VCaP (cell line): ENCODE measurements around the gene MS4A10.

Experiments used
- H3K27ac ChIP-seq: fragments of 450-650 bp; 2 replicates; pipeline ENCODE4 v1.5.1; 2017
- TF ChIP-seq, protein P1 (sequence below): fragments of 450-650 bp; conservative IDR thresholded peaks from 2 replicates; pipeline ENCODE4 v1.5.1; 2017; ENCODE audit warnings: mild to moderate bottlenecking, moderate library complexity

The MS4A10 gene

DNA sequence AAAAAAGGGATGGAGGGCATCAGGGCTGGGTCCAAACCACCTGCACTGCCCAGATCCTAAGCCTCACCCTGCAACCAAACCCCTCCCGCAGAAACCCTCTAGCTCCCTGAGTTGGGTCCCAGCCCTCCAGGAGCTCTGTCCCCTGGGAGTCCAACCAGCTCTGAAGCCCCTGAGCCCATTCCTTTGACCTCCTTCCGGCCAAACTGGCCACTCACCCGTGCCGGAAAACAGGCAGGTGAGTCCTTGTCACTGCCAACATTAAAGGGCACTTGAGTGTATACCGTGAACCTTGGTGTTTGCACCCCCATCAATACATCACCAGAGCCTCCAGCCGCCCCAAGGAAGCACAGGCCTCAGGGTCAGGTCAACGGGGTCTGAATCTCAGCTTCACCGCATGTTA, 16.9 kb upstream of the MS4A10 start:
- H3K27ac ChIP-seq: no peak overlapping the region
- TF ChIP-seq, protein P1, sequence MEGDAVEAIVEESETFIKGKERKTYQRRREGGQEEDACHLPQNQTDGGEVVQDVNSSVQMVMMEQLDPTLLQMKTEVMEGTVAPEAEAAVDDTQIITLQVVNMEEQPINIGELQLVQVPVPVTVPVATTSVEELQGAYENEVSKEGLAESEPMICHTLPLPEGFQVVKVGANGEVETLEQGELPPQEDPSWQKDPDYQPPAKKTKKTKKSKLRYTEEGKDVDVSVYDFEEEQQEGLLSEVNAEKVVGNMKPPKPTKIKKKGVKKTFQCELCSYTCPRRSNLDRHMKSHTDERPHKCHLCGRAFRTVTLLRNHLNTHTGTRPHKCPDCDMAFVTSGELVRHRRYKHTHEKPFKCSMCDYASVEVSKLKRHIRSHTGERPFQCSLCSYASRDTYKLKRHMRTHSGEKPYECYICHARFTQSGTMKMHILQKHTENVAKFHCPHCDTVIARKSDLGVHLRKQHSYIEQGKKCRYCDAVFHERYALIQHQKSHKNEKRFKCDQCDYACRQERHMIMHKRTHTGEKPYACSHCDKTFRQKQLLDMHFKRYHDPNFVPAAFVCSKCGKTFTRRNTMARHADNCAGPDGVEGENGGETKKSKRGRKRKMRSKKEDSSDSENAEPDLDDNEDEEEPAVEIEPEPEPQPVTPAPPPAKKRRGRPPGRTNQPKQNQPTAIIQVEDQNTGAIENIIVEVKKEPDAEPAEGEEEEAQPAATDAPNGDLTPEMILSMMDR: no peak

DNA sequence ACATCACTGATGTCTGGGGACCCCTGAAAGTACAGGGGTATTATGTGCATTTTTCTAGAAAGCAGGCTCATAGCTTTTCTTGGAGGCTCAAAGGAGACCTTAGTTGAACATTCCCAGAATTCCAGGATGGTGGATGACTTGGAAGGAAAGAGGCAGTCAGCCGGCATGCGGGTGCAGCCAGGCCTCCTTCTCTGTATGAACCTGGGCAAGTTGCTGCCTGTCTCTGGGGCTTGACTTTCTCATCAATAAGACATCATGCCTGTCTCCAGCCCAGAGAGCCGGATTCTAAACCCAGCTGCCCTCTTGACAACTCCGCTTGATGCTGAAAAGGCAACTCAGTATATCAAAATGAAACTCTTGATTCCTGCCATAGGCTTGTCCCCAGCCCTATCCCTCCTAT, 15.9 kb upstream of the MS4A10 start:
- no peak overlapping the region for H3K27ac ChIP-seq
- TF ChIP-seq, protein P1: no peak

DNA sequence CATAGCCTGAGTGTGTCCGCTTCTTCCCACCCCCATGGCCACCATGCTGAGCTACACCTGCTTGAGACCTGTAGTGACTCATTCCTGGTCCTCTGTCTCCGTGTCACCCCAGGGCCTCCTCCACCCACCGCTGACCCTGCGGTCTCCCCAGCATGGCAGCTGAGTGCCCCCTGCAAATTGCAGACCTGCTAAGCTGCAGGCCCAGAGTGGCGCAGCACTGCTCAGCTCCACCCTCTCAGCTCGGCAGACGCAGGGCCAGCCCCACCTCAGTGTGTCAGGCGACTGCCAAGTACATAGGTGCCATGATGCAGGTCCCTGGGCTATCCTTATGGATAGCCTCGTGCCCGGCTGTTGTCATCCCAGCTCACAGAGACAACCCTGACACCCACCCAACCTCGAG, 15.3 kb upstream of the MS4A10 start:
- H3K27ac ChIP-seq: no peak overlapping the region
- TF ChIP-seq, protein P1: no peak

DNA sequence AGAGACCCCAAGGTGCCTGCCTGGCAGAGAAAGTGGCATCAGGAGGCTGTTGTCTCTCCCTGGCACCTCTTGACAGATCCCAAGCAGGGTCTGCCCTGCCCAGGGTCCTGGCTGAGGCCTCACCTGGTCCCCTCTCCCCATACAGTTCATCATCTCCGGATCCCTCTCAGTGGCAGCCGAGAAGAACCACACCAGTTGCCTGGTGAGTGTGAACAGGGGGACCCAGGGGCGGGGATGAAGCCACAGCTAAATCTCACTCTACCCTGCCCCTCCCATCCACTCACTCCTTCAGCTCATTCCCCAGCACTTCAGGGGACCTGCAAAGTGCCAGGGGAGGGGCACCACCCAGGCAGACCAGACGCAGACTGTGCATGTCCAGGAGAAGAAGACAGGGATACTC, 14.0 kb upstream of the MS4A10 start:
- TF ChIP-seq, protein P1: no peak
- no peak overlapping the region for H3K27ac ChIP-seq

DNA sequence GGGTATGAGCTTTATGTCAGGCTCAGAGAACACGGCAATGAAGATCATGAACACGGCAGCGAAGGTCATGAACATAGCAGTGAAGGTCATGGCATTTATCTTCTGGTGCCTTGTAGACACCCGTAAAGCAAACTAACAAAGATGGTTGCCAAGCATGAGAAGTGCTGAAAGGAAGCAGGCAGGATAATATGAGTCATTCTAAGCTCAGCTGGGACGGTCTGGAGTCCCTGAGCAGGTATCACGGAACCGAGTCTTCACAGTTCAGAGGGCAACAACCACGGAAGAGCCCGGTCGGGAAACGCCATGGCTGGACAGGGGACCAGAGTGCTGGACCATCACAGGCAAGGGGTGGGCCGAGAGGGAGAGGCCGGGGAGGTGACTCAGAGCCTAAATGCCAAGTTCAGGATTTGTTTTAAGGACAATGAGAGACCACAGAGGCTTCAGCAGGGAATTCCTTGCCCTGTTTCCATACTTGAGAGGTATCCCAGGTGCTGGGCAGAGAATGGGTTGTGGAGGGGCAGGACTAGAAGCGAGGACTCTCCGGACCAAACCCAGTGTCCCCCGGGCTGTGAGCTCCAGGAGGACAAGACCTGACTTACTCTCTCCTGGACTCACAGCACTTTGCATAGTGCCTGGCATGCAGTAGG, 13.1 kb upstream of the MS4A10 start:
- TF ChIP-seq, protein P1: no peak
- no peak overlapping the region for H3K27ac ChIP-seq

DNA sequence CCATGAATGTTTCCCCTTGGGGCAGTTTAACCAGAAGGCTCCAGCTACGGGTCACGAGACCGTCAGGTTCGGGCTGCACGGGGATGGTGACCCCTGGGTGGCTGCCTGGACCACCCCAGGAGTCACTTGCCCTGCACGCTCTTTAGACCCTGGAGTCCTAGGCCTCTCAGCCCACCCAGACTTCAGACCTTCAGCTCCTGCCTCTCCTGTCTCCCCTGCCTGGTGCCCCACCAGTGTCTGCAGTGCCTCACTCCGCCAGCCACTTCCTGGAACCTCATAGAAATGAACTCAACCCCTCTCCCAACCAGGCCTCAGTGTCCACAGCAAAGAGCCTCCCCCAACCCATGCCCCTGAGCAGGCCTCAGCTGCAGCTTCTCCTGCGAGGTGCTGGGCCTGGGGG, 12.5 kb upstream of the MS4A10 start:
- H3K27ac ChIP-seq: no peak overlapping the region
- TF ChIP-seq, protein P1: no peak

DNA sequence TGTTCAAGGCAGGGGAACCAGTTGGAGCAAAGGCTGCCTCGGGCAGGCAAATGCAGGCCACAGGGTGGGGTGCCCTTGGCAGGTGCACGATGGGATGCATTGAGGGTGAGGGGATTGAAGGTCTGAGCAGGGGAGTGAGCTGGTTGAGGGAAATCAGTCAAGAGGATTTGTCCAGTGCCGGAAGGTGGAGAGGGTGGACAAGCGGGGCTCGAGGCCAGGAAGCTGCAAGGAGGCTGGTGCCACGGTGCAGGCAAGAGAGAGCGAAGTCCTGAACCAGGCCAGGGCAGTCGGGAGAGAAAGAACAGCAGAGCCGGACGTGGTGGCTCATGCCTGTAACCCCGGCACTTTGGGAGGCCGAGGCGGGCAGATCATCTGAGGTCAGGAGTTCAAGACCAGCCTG, 10.4 kb upstream of the MS4A10 start:
- H3K27ac ChIP-seq: no peak overlapping the region

More for the DNA sequence above, 10.4 kb upstream of the MS4A10 start:
- TF ChIP-seq, protein P1: no peak
